Measurements from ENCODE around the gene OR4P4. TPM values are rescaled to one million over a fixed set of nuclear protein-coding genes. Genes with fewer than 3 reads are reported as not detected.

Gene OR4P4
- total RNA-seq, 6 experiments from 2014 or later, result not detected

GRCh38 chr11:55655096-55655495 lies 20.2 kb downstream of the OR4P4 start:
- intact Hi-C loops (cut with DNase I), result no loop called here
- ATAC-seq, result no peak
- no peaks in the 10 kb centered on the region for H3K27me3 ChIP-seq
- no peak for TF ChIP-seq POLR2A (IDR thresholded peaks at IDR 0.05)
- TF ChIP-seq, protein P1, sequence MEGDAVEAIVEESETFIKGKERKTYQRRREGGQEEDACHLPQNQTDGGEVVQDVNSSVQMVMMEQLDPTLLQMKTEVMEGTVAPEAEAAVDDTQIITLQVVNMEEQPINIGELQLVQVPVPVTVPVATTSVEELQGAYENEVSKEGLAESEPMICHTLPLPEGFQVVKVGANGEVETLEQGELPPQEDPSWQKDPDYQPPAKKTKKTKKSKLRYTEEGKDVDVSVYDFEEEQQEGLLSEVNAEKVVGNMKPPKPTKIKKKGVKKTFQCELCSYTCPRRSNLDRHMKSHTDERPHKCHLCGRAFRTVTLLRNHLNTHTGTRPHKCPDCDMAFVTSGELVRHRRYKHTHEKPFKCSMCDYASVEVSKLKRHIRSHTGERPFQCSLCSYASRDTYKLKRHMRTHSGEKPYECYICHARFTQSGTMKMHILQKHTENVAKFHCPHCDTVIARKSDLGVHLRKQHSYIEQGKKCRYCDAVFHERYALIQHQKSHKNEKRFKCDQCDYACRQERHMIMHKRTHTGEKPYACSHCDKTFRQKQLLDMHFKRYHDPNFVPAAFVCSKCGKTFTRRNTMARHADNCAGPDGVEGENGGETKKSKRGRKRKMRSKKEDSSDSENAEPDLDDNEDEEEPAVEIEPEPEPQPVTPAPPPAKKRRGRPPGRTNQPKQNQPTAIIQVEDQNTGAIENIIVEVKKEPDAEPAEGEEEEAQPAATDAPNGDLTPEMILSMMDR (IDR thresholded peaks at IDR 0.05), result no peak
- H3K4me3 ChIP-seq, result no peak overlapping the region
- no peaks in the 10 kb centered on the region for H3K9me3 ChIP-seq
- H3K27ac ChIP-seq, result no peak overlapping the region
- no peaks in the 10 kb centered on the region for H3K36me3 ChIP-seq
- no peak for DNase-seq
- H3K4me1 ChIP-seq, result no peaks in the 10 kb centered on the region

GRCh38 chr11:55658031-55658573 lies 23.2 kb downstream of the OR4P4 start:
- Histone ChIP-seq H3K27ac (no peak overlapping the region), H3K9me3 (no peaks in the 10 kb centered on the region), H3K27me3 (no peaks in the 10 kb centered on the region), H3K4me1 (no peaks in the 10 kb centered on the region), H3K36me3 (no peaks in the 10 kb centered on the region), H3K4me3 (no peak overlapping the region)
- DNase-seq (no peak), ATAC-seq (no peak)
- WGBS (ENCODE audit: insufficient coverage, low coverage, low lambda C conversion rate, missing lambda C conversion rate), result 64% methylated on average over 2 of the region's 2 CpGs
- intact Hi-C loops (cut with DNase I), result no loop called here
- TF ChIP-seq, protein P1 (IDR thresholded peaks at IDR 0.05), result no peak
- no peak for TF ChIP-seq POLR2A (IDR thresholded peaks at IDR 0.05)

DNA sequence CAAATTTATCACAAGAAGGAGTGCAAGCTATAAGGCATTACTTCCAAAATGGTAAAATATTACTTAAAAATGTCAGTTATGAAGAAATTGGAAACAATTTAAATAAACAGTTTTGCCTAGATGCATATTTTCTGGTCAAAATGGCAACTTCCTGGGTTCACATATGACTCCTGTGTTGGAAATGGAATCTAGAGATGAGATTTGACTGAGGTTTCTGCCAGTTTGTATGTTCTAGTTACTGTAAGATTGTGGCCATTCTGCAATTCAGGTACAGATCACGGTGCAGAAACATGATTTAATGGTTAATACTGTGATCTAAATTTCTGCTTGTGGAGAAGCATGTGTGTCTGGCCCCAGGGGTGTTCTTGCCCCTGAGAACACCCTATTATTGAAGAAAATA lies 23.7 kb downstream of the OR4P4 start:
- intact Hi-C loops (cut with DNase I), result no loop called here
- 31% methylated on average over 1 of the region's 1 CpG for WGBS (ENCODE audit: insufficient coverage, low coverage, low lambda C conversion rate, missing lambda C conversion rate)
- Histone ChIP-seq H3K4me3 (no peak overlapping the region), H3K9me3 (no peaks in the 10 kb centered on the region), H3K27ac (no peak overlapping the region), H3K27me3 (no peaks in the 10 kb centered on the region), H3K4me1 (no peaks in the 10 kb centered on the region), H3K36me3 (no peaks in the 10 kb centered on the region)
- DNase-seq (no peak), ATAC-seq (no peak)
- TF ChIP-seq, protein P1 (IDR thresholded peaks at IDR 0.05), result no peak
- TF ChIP-seq POLR2A (IDR thresholded peaks at IDR 0.05), result no peak

GRCh38 chr11:55661901-55662300 lies 27.0 kb downstream of the OR4P4 start, which contains the start of gene OR4C6:
TSS of gene OR4C6 (plus strand) at chr11:55662201. CDS start at chr11:55665167, 2,966 bp downstream.
- Histone ChIP-seq H3K9me3 (no peaks in the 10 kb centered on the region), H3K27me3 (no peaks in the 10 kb centered on the region), H3K36me3 (no peaks in the 10 kb centered on the region), H3K27ac (no peak within 1 kb of the TSS), H3K4me3 (no peak within 1 kb of the TSS), H3K4me1 (no peaks in the 10 kb centered on the region)
- TF ChIP-seq POLR2A (IDR thresholded peaks at IDR 0.05), result no peak
- TF ChIP-seq, protein P1 (IDR thresholded peaks at IDR 0.05), result no peak
- intact Hi-C loops (cut with DNase I), result no loop called here
- DNase-seq, result no peak
- ATAC-seq, result no peak
- WGBS (ENCODE audit: insufficient coverage, low coverage, low lambda C conversion rate, missing lambda C conversion rate), result 38% methylated on average over 1 of the region's 1 CpG

GRCh38 chr11:55669376-55669775 lies 34.5 kb downstream of the OR4P4 start:
- ATAC-seq (no peak), DNase-seq (no peak)
- no peak for TF ChIP-seq POLR2A (IDR thresholded peaks at IDR 0.05)
- TF ChIP-seq, protein P1 (IDR thresholded peaks at IDR 0.05), result no peak
- H3K4me1 ChIP-seq, result no peaks in the 10 kb centered on the region
- WGBS (ENCODE audit: insufficient coverage, low coverage, low lambda C conversion rate, missing lambda C conversion rate), result 42% methylated on average over 2 of the region's 2 CpGs
- intact Hi-C loops (cut with DNase I), result no loop called here
- no peaks in the 10 kb centered on the region for H3K27me3 ChIP-seq
- no peaks in the 10 kb centered on the region for H3K36me3 ChIP-seq
- H3K9me3 ChIP-seq, result no peaks in the 10 kb centered on the region
- H3K4me3 ChIP-seq, result no peak overlapping the region
- H3K27ac ChIP-seq, result no peak overlapping the region
